LNCAP (cell line): ENCODE measurements around the gene PKIG.

Experiments used
- CTCF ChIP-seq: fragments of 450-650 bp; IDR thresholded peaks from 2 replicates; pipeline ENCODE4 v1.5.1; 2017; ENCODE audit warnings: mild to moderate bottlenecking

The PKIG gene

GRCh38 chr20:44584162-44584561 lies 1.8 kb downstream of the PKIG start:
- TF ChIP-seq CTCF: no peak

GRCh38 chr20:44585057-44585963 lies 2.9 kb downstream of the PKIG start:
- no peak for TF ChIP-seq CTCF

- no peak for TF ChIP-seq CTCF
These were observed 4.0 kb downstream of the PKIG start for GRCh38 chr20:44586289-44586911.

GRCh38 chr20:44587035-44587980 lies 4.9 kb downstream of the PKIG start:
- no peak for TF ChIP-seq CTCF

- no peak for TF ChIP-seq CTCF
These were observed 7.2 kb downstream of the PKIG start for GRCh38 chr20:44589537-44589936.

GRCh38 chr20:44590980-44591778 lies 8.8 kb downstream of the PKIG start:
- TF ChIP-seq CTCF: no peak

GRCh38 chr20:44592366-44592765 lies 10.0 kb downstream of the PKIG start:
- no peak for TF ChIP-seq CTCF
